Cardiac fibroblast (primary cell): ENCODE measurements around the gene FUT2.
A peak's percentile ranks its signal among the peaks of the same experiment; 100 is the strongest.

ENCODE experiments used
- DNase-seq, 2 donors: peaks; one replicate each; pipeline versions ENCODE4 v3.0.0 to v3.0.0-alpha.2; 2010; ENCODE audit warnings: low read depth in 2 of 2
- H3K4me3 ChIP-seq, 2 donors: replicated peaks in 1 of 2; 1 replicate in 1 of 2; 2 replicates in 1 of 2; pipeline ENCODE4 v1.5.1; 2011; ENCODE audit warnings: low read depth in 2 of 2, low read length in 2 of 2, mild to moderate bottlenecking in 2 of 2, moderate library complexity in 1 of 2
- CTCF ChIP-seq: IDR thresholded peaks from one replicate; pipeline ENCODE4 v1.5.1; 2011; ENCODE audit warnings: low read depth, mild to moderate bottlenecking, low read length, inconsistent platforms

Gene FUT2

GRCh38 chr19:48695743-48696352 is at the start of gene FUT2:
Gene FUT2 (plus strand): TSS chr19:48695971. CDS start chr19:48702957, 6,986 bp downstream.
- TF ChIP-seq CTCF = no peak

GRCh38 chr19:48646001-48646721 is 49.6 kb upstream of the FUT2 start, which contains the start of gene CA11:
Gene CA11 (minus strand): TSS chr19:48646187. CDS start chr19:48645632, 555 bp downstream.
- peak; percentile 91 for TF ChIP-seq CTCF
- H3K4me3 ChIP-seq = peak within 1 kb of the TSS; percentile 48 to 50
- DNase-seq = peak; percentile 77 to 89

More at GRCh38 chr19:48695743-48696352, at the start of gene FUT2:
- peak within 1 kb of the TSS in 1 of 2 donors; percentile 19 for H3K4me3 ChIP-seq
- DNase-seq = no peak

GRCh38 chr19:48646722-48647216 is 49.0 kb upstream of the FUT2 start:
- TF ChIP-seq CTCF = no peak
- no peak for DNase-seq
- peak overlapping the region; percentile 48 to 50 for H3K4me3 ChIP-seq

- H3K4me3 ChIP-seq = no peak overlapping the region
- TF ChIP-seq CTCF = no peak
- DNase-seq = no peak
Measured at GRCh38 chr19:48648134-48648533, 47.6 kb upstream of the FUT2 start.

- H3K4me3 ChIP-seq = no peak overlapping the region
- no peak for TF ChIP-seq CTCF
- DNase-seq = no peak
Measured at GRCh38 chr19:48650974-48651682, 44.6 kb upstream of the FUT2 start.

GRCh38 chr19:48651683-48652048 is 44.1 kb upstream of the FUT2 start:
- DNase-seq = no peak
- no peak overlapping the region for H3K4me3 ChIP-seq
- no peak for TF ChIP-seq CTCF
